Measurements from ENCODE around the gene ITCH.
"Not testable (repeated sequence)": the region's sequence is repeated elsewhere in the genome, so short reads cannot be mapped to it uniquely, and the experiment has no call there.

Gene ITCH

DNA sequence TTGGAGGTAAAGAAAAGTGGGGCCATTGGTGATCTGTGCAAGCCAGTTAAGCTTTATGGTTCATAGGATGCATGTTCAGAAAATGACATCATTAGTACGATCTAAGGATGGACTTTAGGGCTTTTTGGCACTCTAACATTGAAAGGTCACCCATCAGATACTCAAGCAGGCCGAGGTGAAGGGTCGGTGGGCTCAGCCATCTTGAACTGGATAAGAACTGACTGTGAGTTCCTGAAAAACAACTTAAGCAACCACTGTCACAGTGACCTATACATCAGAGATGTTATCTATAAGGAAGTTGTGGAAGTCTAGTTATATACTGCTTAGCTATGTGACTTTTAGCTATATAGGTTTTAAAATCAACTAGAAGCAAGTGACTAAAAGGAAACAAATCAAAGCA is 13.0 kb upstream of the ITCH start:
- Histone ChIP-seq H3K4me3 (no peak overlapping the region), H3K27ac (no peak overlapping the region), H3K9me3 (ENCODE audit: low read depth, low read length) (no peaks in the 10 kb centered on the region), H3K9ac (ENCODE audit: insufficient read length) (no peak overlapping the region), H3K36me3 (ENCODE audit: insufficient read depth, low read length) (no peaks in the 10 kb centered on the region)
- no peak for TF ChIP-seq FOXP2 (optimal IDR thresholded peaks at IDR 0.05; ENCODE audit: control extremely low read depth, extremely low read length, insufficient read depth)
- no peak for TF ChIP-seq POLR2AphosphoS5 (IDR thresholded peaks at IDR 0.05; ENCODE audit: borderline replicate concordance, low read depth, low read length)
- TF ChIP-seq EZH2 (IDR thresholded peaks at IDR 0.05): no peak
- no peak for DNase-seq (ENCODE audit: low read depth, low spot score)

DNA sequence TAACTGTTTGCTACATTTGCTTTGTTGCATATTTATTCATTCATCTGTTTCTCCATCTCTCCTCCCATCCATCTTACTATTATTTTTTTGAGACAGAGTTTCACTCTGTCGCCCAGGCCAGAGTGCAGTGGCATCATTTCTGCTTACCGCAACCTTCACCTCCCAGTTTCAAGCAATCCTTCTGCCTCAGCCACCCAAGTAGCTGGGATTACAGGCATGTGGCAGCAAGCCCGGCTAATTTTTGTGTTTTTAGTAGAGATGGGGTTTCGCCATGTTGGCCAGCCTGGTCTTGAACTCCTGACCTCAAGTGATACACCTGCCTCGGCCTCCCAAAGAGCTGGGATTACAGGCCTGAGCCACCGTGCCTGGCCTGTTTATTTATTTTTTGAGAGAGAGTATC is 9.6 kb upstream of the ITCH start:
- not testable (repeated sequence) for DNase-seq (ENCODE audit: low read depth, low spot score); H3K9ac ChIP-seq (ENCODE audit: insufficient read length); H3K9me3 ChIP-seq (ENCODE audit: low read depth, low read length); H3K36me3 ChIP-seq (ENCODE audit: insufficient read depth, low read length); H3K27ac ChIP-seq; H3K4me3 ChIP-seq

DNA sequence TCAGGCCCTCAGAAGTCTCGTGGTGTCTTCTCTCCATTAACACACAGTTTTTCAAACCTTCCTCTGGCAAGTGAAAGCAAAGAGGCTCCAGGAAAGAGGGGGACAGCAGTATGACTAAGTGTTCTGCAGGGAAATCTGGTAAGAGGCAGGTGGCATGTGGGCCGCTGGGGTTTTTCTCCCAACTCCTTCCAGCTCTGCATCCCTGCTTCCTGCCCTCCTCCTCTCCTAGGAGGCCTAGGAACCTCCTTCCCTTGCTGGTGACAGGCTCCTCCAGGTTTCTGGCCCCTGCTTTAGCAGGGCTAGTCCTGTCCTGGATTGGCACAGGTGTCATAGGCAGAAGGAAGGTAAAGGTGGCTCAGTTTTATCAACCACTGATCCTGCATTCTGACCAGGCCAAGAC is 7.6 kb upstream of the ITCH start:
- no peaks in the 10 kb centered on the region for H3K36me3 ChIP-seq (ENCODE audit: insufficient read depth, low read length)
- H3K27ac ChIP-seq: no peak overlapping the region
- no peaks in the 10 kb centered on the region for H3K9me3 ChIP-seq (ENCODE audit: low read depth, low read length)
- H3K4me3 ChIP-seq: no peak overlapping the region
- DNase-seq (ENCODE audit: low read depth, low spot score): no peak
- TF ChIP-seq POLR2AphosphoS5 (IDR thresholded peaks at IDR 0.05; ENCODE audit: borderline replicate concordance, low read depth, low read length) (no peak), FOXP2 (optimal IDR thresholded peaks at IDR 0.05; ENCODE audit: control extremely low read depth, extremely low read length, insufficient read depth) (no peak), EZH2 (IDR thresholded peaks at IDR 0.05) (no peak)
- H3K9ac ChIP-seq (ENCODE audit: insufficient read length): no peak overlapping the region

- H3K4me3 ChIP-seq; DNase-seq (ENCODE audit: low read depth, low spot score); H3K9ac ChIP-seq (ENCODE audit: insufficient read length); H3K9me3 ChIP-seq (ENCODE audit: low read depth, low read length); H3K36me3 ChIP-seq (ENCODE audit: insufficient read depth, low read length); H3K27ac ChIP-seq: not testable (repeated sequence)
Measured at GRCh38 chr20:34359729-34360128, 3.3 kb upstream of the ITCH start.

DNA sequence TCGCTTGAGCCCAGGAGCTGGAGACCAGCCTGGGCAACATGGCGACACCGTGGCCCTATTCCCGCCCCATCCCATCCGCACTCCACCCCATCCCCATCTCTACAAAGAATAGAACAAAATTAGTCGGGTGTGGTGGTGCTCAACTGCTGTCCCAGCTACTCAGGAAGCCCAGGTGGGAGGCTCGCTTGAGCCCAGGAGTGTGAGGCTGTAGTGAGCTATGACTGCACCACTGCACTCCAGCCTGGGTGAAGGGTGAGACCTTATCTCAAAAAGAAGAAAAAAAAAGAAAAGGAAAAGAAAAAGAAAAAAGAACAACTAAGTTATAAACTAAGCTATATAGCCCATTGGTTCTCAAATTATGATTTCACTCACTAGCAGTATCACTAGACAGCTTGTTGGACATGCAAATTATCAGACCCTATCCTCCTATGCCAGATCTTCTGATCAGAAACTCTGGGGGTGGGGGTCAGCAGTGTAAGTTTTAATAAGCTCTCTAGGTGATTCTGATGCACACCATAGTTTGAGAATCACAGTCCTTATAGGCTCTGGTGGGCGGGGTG is 491 bp upstream of the ITCH start:
- Histone ChIP-seq H3K4me3 (peak overlapping the region; percentile 98), H3K36me3 (ENCODE audit: insufficient read depth, low read length) (peaks cover 14% of the 10 kb centered on the region), H3K27ac (no peak overlapping the region), H3K9me3 (ENCODE audit: low read depth, low read length) (no peaks in the 10 kb centered on the region), H3K9ac (ENCODE audit: insufficient read length) (no peak overlapping the region)
- DNase-seq (ENCODE audit: low read depth, low spot score): no peak
- TF ChIP-seq POLR2AphosphoS5 (IDR thresholded peaks at IDR 0.05; ENCODE audit: borderline replicate concordance, low read depth, low read length) (no peak), EZH2 (IDR thresholded peaks at IDR 0.05) (no peak), FOXP2 (optimal IDR thresholded peaks at IDR 0.05; ENCODE audit: control extremely low read depth, extremely low read length, insufficient read depth) (no peak)

DNA sequence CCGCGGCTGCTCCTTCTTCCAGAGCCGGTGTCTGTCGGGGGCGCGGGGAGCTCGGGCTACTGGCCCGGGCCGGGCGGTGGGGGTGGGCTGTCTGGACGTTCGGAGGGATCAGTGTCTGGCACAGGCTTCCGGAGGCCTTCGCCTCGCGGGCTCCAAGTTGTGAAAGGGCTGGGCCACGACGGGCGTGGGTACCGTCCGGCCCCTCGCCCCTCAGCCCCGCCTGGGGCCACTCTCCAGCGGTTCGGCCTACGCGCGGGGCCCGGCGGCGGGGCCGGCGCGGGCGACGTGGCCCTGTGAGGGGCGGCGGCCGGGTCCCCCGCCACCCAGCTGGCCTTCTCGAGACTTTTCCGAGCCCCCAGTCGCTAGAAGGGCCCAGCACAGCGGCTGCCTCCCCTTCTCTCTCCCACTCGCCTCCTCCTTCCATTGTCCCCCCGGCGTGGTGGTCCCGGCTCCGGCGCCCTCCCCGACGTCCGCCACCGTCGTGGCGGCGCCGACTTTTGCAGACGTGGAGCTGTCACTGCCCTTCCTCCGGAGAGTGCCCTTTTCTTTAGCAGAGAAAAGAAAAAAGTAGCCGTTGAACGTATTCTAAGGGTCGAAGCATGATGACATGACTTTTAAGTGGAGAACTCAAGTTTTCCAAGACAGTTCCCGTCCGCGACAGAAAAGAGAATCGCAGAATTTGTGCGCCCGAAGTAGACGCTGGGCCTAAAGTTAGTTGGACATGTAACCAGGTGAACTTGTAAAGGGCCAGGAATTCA is 571 bp downstream of the ITCH start:
- Histone ChIP-seq H3K36me3 (ENCODE audit: insufficient read depth, low read length) (peaks cover 20% of the 10 kb centered on the region), H3K9ac (ENCODE audit: insufficient read length) (peak overlapping the region; percentile 95), H3K27ac (peak overlapping the region; percentile 81), H3K9me3 (ENCODE audit: low read depth, low read length) (no peaks in the 10 kb centered on the region), H3K4me3 (peak overlapping the region; percentile 98)
- DNase-seq (ENCODE audit: low read depth, low spot score): no peak
- no peak for TF ChIP-seq POLR2AphosphoS5 (IDR thresholded peaks at IDR 0.05; ENCODE audit: borderline replicate concordance, low read depth, low read length)
- TF ChIP-seq EZH2 (IDR thresholded peaks at IDR 0.05): no peak
- no peak for TF ChIP-seq FOXP2 (optimal IDR thresholded peaks at IDR 0.05; ENCODE audit: control extremely low read depth, extremely low read length, insufficient read depth)

- Histone ChIP-seq H3K27ac (no peak overlapping the region), H3K4me3 (peak overlapping the region; percentile 98), H3K36me3 (ENCODE audit: insufficient read depth, low read length) (peaks cover 26% of the 10 kb centered on the region), H3K9ac (ENCODE audit: insufficient read length) (peak overlapping the region; percentile 95), H3K9me3 (ENCODE audit: low read depth, low read length) (no peaks in the 10 kb centered on the region)
- no peak for DNase-seq (ENCODE audit: low read depth, low spot score)
- TF ChIP-seq EZH2 (IDR thresholded peaks at IDR 0.05): no peak
Measured at GRCh38 chr20:34364223-34364506, 1.1 kb downstream of the ITCH start.

- no peak for TF ChIP-seq POLR2AphosphoS5 (IDR thresholded peaks at IDR 0.05; ENCODE audit: borderline replicate concordance, low read depth, low read length)
- TF ChIP-seq FOXP2 (optimal IDR thresholded peaks at IDR 0.05; ENCODE audit: control extremely low read depth, extremely low read length, insufficient read depth): no peak
- TF ChIP-seq EZH2 (IDR thresholded peaks at IDR 0.05): no peak
- H3K4me3 ChIP-seq: no peak overlapping the region
- no peak overlapping the region for H3K9ac ChIP-seq (ENCODE audit: insufficient read length)
- no peak for DNase-seq (ENCODE audit: low read depth, low spot score)
- no peaks in the 10 kb centered on the region for H3K9me3 ChIP-seq (ENCODE audit: low read depth, low read length)
- H3K36me3 ChIP-seq (ENCODE audit: insufficient read depth, low read length): peaks cover 41% of the 10 kb centered on the region
- H3K27ac ChIP-seq: no peak overlapping the region
Measured at GRCh38 chr20:34365765-34366213, 2.7 kb downstream of the ITCH start.

- Histone ChIP-seq H3K4me3 (no peak overlapping the region), H3K36me3 (ENCODE audit: insufficient read depth, low read length) (peaks cover 45% of the 10 kb centered on the region), H3K9me3 (ENCODE audit: low read depth, low read length) (no peaks in the 10 kb centered on the region), H3K9ac (ENCODE audit: insufficient read length) (no peak overlapping the region), H3K27ac (peak overlapping the region; percentile 49; the same call in 1 of the 2 replicates)
- no peak for DNase-seq (ENCODE audit: low read depth, low spot score)
- no peak for TF ChIP-seq EZH2 (IDR thresholded peaks at IDR 0.05)
- TF ChIP-seq FOXP2 (optimal IDR thresholded peaks at IDR 0.05; ENCODE audit: control extremely low read depth, extremely low read length, insufficient read depth): no peak
- TF ChIP-seq POLR2AphosphoS5 (IDR thresholded peaks at IDR 0.05; ENCODE audit: borderline replicate concordance, low read depth, low read length): no peak
Measured at GRCh38 chr20:34367155-34367554, 4.1 kb downstream of the ITCH start.

DNA sequence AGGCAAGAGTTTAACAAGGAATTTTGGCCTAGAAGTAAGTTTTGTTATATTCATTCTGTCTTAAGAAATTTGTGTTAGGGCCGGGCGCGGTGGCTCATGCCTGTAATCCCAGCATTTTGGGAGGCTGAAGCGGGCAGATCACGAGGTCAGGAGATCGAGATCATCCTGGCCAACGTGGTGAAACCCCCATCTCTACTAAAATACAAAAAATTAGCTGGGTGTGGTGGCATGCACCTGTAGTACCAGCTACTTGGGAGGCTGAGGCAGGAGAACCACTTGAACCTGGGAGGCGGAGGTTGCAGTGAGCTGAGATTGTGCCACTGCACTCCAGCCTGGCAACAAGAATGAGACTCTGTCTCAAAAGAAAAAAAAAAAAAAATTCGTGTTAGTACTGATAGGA is 4.8 kb downstream of the ITCH start:
- H3K27ac ChIP-seq: 0 out of 2 replicates have a peak overlapping the region, but pooled peaks have one; percentile 49
- H3K9me3 ChIP-seq (ENCODE audit: low read depth, low read length); H3K4me3 ChIP-seq; H3K9ac ChIP-seq (ENCODE audit: insufficient read length); DNase-seq (ENCODE audit: low read depth, low spot score): not testable (repeated sequence)
- H3K36me3 ChIP-seq (ENCODE audit: insufficient read depth, low read length): peaks cover 45% of the 10 kb centered on the region

Data from SK-N-MC (cell line).